Breast epithelium (tissue), 3 donors: ENCODE measurements around the gene ANXA2.

Experiments used
- CTCF ChIP-seq, 3 donors: fragments of 450-650 bp; IDR thresholded peaks; one replicate each; pipeline ENCODE4 v1.5.1; 2016 to 2017; ENCODE audit warnings: antibody characterized with exemption in 3 of 3, mild to moderate bottlenecking in 3 of 3, moderate library complexity in 3 of 3
- POLR2A ChIP-seq: fragments of 450-650 bp; IDR thresholded peaks from one replicate; pipeline ENCODE4 v1.6.1; 2016; ENCODE audit warnings: antibody characterized with exemption, mild to moderate bottlenecking, moderate library complexity

GRCh38 chr15:60420203-60420716 lies 22.5 kb upstream of the ANXA2 start:
- TF ChIP-seq CTCF (IDR thresholded peaks at IDR 0.05) (no peak), POLR2A (no peak)
